Dermis lymphatic vessel endothelial cell (primary cell): ENCODE results near the gene CYTIP. TPM values are rescaled to one million over a fixed set of nuclear protein-coding genes. Genes with fewer than 3 reads are reported as not detected.

Experiments
- total RNA-seq: library from RNA; depleted of rRNA; stranded (reverse); fragments of >200 nt; gene quantifications from 2 replicates; pipeline ENCODE4 v1.2.1, GENCODE V29; 2014

The CYTIP gene
- total RNA-seq, result not detected in 2 replicates

DNA sequence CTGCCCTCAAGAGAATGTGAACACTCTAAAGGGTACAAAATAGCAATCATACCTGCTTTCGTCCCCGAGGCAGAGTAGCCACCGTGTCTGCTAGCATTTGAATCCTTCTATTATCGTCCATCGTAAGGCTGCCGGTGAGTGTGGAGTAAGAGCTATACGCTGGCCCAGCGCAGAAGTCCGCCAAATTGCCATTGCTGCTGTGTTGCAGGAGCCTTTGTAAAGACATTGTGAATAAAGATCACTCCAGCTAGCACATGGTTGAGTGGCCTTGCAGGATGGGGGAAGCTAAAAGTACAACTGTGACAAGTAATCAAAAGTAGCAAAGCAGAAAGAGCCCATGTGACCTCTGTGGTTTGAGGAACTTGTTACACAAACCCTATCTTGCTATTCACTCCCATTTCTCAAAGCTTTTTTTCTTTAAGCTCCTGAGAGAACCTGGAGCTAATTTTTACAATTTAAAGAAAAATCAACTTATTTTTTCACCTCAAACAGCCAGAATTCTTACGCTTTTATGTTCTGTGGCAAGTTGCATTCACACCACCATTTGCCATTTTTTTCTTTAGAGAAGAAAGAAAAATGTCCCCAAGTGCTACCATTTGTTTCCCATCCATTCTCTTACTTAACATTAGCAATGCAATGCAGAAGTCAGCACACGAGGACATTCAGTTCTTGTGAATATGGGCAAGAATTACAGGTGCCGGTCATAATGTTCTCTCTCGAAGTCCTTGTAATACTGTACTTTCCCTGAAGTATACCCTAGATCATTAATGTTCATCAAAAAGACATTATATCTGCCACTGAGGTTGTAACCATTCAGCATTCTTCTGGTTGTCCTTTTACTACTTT is at the start of gene CYTIP:
TSS of gene CYTIP (minus strand) at position 295 of the 846 bp plus-strand sequence. CDS start at position 226, 69 bp downstream.

Other genes starting within 250 kb of the CYTIP start
- gene GALNT5, start 186.4 kb downstream of the CYTIP start, total RNA-seq, result under 0.01 TPM in 2 replicates
- not detected in 2 replicates for gene ERMN, start 118.3 kb downstream of the CYTIP start, total RNA-seq
- 0.09 TPM in 1 of 2 replicates, not detected in the other for gene ACVR1C, start 184.8 kb upstream of the CYTIP start, total RNA-seq